ENCODE data around the gene PRKAG2.

PRKAG2 gene

DNA sequence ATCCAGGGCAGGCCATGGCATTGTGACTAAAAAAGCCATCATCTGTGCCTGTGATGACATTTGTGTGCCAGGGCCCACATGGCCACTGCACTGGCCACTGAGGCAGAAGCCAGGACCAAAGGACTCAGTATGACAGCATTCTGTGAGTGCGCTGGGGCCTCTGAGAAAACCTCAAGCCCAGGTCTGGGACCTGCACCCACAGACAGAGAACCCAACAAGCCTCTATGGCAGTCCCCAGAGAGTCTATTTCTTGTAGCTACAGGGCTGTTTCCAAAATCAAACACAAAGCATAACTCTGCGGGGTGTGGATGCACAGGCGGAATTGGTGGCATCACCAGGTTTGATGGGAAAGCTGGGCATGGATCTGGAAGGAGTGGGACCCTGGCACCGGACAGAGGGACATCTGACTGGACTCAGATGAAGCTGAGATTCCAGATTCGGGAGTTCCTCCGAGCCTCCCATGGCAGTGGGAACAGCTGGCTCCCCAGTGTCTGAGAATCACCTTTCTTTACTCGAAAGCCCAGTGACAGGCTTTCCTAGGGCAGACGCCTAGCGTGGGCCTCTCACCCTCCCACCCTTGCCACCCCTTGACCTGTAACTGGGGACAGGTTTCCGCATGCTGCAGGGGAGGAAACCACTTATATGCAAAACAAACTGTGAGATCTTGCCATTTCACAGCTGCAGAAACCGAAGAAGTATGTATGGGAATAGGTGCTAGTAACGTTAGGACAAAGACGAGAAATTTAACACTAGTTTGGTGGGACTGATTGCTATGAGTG is 286.7 kb downstream of the PRKAG2 start:
- DNase-seq (ENCODE audit: low spot score), result no peak

DNA sequence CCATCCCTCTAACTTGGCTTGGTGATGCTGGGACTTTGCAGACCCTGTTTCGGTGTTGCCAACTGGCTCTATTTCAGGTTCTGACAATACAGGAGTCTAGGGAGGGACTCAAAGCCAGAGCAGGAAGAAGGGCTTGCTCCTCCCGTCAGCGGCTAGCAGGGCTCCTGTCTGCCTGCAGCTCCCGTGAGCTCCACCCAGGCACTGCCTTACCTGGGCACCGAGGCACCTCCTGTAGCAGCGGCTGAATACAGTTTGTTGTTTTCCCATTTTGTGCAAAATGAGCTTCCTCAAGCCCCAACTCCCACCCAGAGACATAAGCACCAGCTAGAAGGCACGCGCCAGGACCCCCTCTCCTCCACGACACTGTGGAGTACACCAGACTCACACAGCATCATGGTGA is 287.9 kb downstream of the PRKAG2 start:
- DNase-seq (ENCODE audit: low spot score), result no peak

DNA sequence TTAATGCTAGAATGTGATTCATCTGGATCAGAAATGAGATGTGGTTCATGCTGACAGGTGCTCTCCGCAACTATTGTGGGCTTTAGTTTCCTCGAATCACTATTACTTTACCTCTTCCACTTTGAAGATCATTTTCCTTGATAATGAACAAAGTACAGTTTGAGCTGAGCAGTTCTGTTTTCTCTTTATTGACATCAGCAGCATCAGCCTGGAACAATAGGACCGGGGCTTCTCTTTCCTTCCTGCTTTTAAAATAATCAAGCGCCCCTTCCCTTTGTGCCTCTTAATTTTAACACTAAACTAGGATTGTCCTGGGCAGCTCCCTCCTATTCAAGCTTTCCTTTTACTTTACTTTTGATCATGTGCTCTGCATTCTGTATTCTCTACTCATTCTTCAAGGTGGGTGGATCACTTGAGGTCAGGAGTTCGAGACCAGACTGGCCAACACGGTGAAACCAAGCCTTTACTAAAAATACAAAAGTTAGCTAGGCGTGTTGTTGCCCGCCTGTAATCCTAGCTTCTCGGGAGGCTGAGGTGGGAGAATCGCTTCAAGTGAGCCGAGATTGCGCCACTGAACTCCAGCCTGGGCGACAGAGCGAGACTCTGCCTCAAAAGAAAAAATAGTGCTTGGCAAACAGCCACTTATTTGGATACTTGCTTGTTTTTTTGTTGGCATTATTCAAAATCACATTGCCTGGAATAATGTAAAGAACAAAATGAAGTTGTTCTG is 290.2 kb downstream of the PRKAG2 start:
- DNase-seq (ENCODE audit: low spot score), result no peak

DNA sequence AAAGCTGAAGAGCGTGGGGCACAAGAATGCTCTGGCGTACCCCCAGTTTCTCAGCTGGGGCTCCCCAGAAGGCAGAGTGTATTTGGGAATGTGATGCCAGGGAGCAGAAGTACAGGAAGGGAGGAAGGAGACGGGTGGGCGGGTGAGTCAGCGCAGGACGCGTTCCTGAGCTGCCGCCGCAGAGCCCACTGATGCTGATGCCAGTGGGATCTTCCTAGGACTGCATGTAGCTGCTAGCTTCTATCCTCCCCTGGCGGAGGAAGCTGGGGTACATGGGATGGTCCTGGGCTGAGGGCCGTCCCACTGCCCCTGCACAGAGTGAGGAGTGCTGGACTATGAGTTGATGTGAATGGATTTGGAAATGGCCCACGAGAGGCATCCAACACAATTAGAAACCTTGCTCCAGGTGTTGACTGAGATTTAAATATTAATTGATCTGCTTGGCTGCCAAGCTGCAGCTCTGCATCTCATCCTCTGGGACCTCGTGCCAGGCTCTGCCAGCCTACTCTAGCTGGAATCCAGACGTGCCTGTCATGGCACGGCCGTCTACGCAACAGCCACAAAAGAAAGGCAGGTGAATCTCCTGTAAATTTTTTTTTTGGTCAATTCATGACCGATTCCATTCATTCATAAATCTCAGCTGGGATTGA is 291.0 kb downstream of the PRKAG2 start:
- no peak for DNase-seq (ENCODE audit: low spot score)

DNA sequence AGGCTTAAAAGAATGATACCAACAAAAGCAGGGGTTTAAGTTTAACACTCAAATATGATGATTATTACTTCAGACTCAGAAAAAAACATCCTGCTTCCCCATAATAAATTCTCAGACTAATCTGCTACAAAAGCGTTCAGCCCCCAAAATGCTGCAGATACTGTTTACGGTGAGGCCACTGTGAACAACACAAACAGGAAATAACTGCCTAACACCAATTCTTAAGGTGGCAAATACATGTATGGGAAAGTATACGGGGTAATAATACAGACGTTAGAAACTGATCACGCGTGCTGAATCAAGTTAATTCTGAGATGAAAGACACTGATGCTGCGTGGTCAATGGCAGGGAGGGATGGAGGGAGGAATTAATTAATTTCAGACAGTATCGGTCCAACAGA is 295.2 kb downstream of the PRKAG2 start:
- no peak for DNase-seq (ENCODE audit: low spot score)

DNA sequence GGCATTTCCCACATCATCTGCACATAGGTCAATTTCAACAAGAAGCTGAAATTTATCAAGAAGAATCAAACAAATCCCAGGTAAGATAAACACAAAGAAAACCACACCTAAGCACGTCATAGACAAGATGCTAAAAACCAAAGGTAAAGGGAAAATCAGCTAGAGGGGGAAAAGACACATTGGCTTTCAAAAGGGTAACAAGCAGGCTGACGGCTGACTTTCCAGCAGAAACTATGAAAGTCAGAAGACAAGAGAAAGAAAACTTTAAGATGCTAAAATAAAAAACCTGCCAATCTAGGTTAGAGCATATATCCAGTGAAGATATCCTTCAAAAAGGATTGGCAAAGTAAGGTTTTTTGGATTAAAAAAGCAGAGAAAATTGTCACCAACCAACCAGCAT is 297.3 kb downstream of the PRKAG2 start:
- DNase-seq (ENCODE audit: low spot score), result no peak

DNA sequence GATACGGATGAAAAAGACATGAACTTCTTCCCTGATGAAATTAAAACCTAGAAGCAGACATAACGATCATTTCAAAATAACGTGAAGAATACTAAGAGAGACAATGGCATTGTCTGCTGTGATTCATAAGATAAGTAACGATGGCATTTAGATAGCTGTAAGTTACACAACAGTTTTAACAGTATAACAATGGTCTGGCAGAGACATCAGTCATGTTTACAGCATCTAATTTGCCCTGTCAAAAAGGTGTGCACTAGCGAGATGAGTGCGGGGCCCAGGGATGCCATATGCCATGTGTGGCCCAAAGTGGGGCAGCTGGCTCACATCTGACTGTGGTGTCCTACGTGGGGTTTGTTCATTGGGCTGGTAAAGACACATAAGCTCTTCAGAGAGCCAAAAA is 301.5 kb downstream of the PRKAG2 start:
- DNase-seq (ENCODE audit: low spot score), result no peak

DNA sequence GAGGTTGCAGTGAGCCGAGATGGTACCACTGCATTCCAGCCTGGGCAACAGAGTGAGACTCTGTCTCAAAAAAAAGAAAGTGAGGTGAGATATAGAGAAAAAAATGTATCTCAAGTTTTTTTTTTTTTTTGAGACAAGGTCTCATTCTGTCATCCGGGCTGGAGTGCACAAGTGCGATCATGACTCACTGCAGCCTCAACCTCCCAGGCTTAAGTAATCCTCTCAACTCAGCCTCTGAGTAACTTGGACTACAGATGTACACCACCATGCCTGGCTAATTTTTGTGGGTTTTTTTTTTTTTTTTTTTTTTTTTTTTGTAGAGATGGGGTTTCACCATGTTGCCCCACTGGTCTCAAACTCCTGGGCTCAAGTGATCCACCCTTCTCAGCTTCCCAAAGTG is 303.9 kb downstream of the PRKAG2 start:
- DNase-seq (ENCODE audit: low spot score), result peak; percentile 40

DNA sequence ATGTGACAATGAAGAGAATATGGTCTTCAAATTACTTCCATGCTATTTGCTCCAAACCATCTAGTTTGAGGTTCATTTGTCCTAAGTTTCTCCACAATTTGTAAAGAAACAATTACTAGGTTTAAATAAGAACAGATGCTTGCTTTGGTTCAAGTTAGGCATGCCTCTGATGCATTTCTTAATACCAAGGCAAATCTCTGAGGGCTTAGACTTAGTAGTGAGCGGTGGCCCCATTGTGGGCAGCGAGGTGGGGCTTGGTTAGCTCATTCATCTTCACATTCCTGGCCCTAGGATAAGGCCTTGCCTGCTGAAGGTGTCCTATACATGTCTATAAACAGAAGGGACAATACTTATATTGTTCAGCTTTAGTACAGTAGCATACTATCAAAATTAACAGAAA is 304.8 kb downstream of the PRKAG2 start:
- peak; percentile 40 for DNase-seq (ENCODE audit: low spot score)

DNA sequence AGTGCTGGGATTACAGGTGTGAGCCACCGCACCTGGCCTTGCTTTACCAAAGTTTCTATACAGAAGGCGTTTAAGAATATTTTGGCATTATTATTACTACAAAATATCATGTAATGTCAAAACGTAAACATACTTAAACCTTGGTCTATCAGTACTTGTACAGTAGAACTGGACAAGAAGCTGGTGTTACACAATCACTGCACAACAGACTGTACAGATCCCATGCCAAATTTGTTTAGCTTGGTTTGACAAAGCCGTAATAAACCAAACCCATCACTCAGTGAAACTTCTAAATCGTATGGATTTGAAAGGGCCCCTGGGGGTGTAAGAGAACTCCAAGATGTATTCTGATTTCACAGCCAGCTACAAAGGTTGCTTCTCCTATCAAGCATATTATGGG is 305.4 kb downstream of the PRKAG2 start:
- no peak for DNase-seq (ENCODE audit: low spot score)

DNA sequence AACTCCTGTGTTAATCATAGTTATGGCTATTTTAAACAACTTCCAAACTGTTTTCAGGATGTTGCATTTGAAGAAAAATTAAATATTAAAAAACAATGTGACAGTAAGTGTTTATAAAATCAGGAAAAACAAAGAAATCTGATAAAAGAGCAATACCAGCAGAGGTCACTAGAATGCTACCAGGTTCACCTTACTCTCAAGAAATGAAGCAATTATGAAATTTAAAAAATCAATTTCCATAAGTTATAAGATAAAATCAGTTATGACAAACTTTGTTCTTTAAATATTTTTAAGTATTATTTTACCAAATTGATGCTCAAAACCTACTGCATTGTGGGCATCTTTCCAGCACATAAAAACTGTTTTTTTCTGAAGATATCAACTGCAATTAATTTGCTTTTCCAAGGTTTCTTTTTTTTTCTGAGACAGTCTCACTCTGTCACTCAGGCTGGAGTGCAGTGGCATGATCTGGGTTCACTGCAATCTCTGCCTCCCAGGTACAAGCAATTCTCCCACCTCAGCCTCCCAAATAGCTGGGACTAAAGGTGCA is 306.5 kb downstream of the PRKAG2 start:
- DNase-seq (ENCODE audit: low spot score), result no peak

DNA sequence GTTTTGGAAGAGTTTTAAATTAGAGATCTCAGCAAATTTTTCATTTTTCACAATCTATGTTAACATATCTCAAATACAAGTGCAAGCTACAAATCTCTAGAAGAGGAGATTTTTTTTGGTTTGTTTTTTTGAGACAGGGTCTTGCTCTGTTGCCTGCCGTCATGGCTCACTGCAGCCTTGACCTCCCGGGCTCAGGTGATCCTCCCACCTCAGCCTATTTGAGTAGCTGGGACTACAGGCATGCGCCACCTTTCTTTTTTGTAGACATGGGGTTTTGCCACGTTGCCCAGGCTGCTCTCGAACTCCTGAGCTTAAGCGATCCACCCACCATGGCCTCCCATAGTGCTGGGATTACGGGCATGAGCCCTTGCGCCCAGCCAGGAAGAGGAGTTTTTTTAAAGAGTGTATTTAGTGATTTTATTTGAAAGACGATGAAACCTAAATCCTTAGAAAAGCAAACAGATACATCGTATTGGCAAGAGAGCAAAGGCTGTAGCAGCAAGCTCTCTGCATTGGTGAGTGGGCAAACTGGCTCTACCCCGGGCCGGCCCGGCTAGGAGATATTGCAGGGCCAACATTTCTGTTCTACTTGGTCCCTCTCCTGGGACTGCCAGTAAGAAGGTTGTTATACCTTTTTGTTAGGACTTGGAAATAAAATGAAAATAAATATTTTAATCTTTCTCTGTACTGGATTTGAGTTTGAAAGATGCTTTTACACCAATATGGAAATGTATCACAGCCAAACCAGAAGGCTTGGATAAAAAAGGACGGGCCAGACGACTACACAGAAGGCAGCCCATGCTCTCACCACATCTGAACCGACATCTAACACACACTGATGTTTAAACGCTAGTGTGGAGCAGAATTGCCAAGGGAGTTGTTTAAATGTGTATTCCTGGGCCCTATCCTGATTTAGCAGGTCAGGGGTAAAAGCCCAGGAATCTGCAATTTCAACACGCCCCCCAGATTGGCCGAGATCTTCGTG is 307.7 kb downstream of the PRKAG2 start:
- no peak for DNase-seq (ENCODE audit: low spot score)

DNA sequence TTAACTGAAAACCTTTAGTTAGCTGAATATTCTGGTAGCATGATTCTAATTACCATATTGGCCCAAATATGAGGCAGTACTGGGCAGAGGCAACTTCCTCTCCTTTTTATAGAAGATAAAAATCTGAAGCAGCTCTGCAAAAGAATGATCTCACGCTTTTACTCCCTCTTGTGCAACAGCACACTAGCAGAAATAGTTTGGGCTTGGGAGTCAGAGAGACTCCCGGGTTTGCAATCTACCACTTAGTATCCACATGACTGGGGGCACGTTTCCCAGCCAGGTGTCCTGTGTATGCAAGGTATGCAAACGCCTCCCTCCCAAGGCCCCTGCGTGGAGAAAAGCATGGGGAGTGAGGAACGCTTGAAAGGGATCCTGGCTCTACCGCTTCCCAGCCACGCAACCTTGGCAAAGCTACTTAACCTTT is 310.0 kb downstream of the PRKAG2 start:
- DNase-seq (ENCODE audit: low spot score), result peak; percentile 86

DNA sequence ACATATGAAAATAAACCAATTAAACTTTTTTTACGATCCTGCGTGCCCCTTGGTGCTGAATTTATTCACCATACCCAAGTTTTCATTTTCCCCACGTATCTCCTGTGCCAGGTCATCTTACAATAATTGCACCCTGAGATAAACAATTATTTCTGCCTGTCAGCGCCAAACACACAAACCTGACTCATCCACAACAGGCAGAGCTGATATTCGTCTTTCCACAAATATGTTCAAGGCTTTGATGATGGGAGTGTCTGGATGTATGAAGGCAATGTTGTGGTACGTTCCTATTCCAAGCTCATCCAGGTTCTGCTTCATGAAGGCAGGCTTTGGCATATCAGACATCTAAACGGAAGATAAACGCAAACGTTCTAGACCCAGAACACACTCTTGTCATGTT is 311.4 kb downstream of the PRKAG2 start:
- peak; percentile 28 for DNase-seq (ENCODE audit: low spot score)

DNA sequence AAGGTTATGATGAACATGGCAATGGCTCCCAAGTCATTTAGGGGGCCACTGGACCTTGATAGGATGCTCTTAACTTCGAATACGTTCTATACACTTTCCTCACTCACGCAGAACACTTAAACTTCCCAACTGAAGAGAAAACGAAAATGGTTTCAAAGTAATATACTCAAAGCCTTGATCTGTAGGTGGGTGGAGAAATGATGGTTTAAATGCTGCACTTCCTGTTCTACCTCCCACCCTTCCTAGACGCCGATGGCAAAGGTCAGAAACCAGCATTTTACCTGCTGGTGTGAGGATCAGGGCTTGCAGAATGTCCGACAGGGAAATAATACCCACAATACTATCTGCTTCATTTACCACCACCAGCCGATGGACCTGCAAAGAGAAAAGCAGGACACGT is 316.7 kb downstream of the PRKAG2 start:
- DNase-seq (ENCODE audit: low spot score), result no peak

DNA sequence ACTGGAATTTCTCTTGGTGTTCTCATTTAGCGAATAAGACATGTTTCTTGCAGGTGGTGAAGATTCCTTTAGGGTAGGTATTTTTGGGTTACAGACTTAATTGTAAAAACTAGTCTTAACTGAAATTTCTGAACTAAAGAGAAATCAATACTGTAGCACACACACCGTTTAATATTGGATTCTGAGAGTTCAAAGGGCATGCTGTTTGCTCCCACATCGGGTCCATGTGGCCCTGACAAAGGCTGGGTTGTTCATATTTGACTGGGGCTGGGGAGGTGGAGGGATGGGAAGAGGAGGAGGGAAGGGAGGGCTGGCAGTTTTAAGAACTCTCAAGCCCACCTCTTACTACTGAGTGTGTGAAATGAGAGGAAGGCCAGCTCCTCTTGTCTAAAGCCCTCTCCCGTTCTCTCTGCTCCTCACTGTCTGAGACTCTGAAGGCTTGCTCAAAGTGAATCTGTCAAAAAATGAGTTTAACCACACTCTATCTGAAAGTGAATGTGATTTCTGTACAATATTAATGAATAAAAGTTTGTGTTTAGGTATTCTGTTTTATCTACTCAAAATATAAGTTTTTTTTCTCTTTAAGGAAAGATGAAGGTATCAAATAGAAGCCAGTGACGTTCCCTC is 317.2 kb downstream of the PRKAG2 start:
- no peak for DNase-seq (ENCODE audit: low spot score)

DNA sequence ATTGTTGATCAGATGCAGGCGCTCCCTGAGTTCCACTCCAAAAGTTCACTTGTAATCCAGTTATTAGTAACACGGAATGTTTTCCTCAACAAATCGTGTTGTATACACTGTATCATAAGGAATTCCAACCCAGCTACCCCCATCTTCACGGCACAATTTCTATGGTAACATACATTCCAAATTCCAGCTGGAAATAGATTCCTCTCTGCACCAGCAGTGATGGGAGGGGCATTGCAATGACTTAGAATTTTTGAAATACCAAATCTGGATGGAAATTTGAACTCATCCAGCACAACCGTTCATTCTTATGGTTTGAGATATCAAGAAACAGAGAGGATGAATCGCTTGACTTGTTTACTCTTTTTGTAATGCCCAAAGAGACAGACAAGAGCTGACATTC is 318.3 kb downstream of the PRKAG2 start:
- peak; percentile 44 for DNase-seq (ENCODE audit: low spot score)

DNA sequence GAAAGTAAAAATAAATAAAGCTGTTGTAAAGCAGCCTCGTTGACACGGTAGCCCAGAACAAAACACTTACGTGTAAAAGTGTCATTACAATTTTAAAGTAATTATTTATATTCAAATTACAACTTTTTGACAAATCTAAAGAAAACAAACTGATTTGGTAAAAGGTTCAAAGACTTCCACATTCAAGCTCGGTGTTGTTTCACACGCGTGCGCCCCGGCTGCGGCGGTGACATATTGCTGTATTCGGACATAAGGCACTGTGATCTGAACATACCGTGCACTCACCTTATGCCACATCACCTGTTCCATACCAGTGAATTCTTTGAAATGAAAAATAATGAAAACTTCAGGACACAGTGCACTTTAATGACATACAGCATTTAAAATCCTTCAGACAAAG is 320.3 kb downstream of the PRKAG2 start:
- DNase-seq (ENCODE audit: low spot score), result no peak

DNA sequence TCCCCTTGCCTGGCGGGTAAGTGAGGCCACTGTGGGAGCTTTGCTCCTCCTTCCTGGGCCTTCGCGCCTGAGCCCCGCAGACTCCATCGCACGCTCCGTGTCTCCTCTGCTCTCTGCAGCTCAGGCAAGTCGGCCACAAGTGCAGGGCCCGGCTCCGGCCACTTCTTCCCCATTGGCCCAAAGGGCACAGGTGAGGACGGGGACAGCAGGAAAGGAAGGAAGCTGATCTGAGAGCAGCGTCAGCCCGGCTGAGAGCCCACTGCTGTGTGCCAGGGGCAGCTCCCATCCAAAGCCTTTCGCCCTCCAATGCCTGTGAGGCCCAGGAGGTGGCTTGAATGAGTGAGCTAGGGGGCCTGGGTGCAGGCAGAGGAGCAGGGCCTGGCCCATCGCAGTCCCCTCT is 323.6 kb downstream of the PRKAG2 start:
- DNase-seq (ENCODE audit: low spot score), result no peak

DNA sequence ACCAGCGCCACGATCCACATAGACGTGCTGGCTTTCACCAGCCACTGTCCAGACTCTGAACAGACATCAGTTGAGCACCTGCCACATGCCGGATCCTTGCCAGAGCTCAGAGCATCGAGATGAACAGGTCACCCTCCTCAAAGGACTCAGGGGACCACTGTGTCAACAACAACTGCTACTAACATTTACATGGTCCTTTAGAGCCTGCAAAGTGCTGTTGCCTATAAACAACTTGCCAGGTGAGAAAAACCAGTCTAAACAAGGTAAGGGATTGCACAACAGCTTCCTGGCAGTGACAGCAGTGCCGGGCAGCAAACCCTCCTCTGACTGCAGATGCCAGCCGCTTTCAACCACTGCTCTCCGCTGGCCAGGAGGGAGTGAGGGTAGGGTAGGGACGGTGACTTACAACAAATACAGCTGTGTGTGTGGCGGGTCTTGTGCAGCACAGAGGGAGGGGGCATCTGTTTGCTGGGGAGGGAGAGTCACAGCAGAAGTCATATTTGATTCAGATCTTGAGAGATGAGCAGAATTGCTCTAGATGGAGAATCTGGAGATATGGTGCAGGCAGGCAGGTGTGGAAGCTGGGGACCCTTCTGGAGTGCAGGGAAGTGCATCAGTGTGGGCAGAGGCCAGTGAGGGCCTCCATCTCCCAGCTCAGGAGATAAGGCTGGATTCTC is 324.4 kb downstream of the PRKAG2 start:
- DNase-seq (ENCODE audit: low spot score), result no peak

DNA sequence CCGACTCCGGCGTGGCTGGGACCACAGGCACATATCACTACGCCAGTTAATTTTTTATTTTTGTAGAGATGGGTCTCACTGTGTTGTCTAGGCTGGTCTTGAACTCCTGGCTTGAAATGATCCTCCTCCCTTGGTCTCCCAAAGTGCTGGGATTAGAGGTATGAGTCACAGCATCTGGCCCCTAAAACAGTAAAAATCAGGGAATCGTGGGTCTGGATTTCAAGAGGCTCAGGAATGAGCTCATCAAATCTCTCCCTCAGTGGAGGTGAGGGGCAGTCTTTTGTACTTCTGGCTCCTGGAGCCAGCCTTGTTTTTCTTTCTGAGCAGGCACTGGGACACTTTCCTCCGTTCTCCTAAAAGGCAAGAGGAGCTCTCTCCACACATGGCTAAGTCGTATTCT is 325.1 kb downstream of the PRKAG2 start:
- no peak for DNase-seq (ENCODE audit: low spot score)
